CD4-positive, alpha-beta T cell treated with Interferon alpha-2 for 1 hour (primary cell): Measurements from ENCODE around the gene AMN1.

Source experiments
- DNase-seq, 2 donors: peaks; one replicate each; pipeline ENCODE4 v3.0.0-alpha.2; 2020 to 2022

Gene AMN1

DNA sequence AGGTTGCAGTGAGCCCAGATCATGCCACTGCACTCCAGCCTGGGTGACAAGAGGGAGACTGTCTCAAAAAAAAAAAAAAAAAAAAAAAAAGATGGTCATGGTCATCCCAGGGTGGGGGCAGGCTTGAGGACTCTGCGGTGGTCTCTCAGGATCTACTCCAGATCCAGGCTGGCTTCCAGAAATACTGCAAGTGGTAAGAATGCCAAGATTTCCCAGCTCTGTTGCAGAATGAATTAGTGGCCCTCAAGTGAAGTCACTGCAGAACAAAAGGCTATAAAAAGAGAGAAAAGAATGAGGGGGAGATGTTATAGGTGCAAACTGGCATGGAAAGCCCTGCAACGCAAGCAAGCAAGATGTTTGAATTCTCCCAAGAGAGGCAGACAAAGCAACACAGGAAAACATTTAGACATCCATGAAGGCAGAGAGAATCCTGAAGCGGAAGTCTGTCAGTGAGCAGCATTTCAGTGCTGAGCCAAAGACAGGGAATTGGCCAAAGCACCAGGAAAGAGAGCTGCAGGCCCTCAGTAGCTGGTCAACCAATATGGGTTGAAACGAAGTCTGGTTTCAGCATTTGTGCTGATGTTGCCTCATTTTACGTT is 101.3 kb downstream of the AMN1 start:
- DNase-seq = no peak

DNA sequence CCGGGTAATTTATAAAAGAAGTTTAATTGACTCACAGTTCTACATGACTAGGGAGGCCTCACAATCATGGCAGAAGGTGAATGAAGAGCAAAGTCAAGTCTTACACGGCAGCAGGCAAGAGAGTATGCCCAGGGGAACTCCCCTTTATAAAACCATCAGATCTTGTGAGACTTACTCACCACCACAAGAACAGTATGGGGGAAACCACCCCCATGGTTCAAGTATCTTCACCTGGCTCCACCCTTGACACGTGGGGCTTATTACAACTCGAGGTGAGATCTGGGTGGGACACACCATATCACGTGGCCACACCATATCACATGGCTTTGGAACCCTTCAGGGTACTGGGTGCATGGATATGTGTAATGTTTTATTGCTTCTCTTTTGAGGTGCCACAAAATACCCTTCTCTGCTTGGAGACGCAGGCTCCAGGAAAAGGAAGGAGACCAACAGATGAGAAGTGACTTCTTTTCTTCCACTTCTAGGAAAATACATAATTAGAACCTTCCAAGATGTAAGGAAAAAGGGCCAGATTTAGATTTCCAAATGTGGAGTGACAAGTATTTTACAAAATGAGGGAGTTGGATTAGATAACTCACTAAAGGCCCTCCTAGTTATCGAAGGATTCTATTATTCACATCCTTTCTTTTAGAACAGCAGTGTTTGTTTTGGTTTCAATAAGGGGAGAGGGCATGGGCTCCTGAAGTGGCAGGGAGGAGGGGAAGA is 102.4 kb downstream of the AMN1 start:
- DNase-seq = no peak

DNA sequence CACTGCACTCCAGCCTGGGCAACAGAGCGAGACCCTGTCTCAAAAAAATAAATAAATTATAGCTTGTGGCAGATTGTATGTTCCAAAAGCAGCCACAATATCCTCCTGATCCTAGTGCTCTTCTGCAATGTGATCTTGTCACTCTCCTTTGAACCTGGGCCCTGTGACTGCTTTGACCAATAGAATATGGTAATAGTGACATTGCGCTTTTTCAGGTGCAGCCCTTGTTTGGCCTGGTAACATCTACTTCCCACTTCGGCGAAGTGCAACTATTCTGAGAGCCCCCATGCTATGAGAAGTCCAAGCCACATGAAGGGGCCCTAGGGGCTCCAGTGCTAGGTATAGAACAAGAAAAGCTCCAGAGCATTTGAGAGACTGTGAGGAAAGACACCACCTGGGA is 106.8 kb downstream of the AMN1 start:
- DNase-seq = no peak
